Measurements from ENCODE around the gene PLS1.

The PLS1 gene

DNA sequence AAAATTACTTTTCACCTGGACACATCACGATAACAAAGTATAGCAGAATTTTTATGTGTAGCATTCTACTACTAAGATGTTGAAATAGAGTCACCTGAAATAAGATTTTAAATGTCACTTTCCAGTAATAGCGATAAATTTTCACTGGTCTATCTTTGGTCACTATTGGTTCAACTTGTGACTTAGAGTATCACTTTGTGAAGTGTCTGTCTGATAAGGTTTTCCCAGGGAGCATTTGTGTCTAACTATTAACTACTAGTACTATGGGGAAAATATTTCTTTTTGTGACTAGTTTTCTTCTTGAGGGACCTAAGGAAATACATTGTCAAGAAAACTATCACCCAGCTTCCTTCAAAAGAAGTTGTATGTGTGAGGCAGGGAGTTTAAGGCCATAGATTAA, 138.6 kb downstream of the PLS1 start:
- ATAC-seq: no peak
- TF ChIP-seq RARB (CRISPR knock-in tag; IDR thresholded peaks at IDR 0.05) (no peak), ZFP30 (CRISPR knock-in tag; IDR thresholded peaks at IDR 0.05) (no peak), ESRRG (CRISPR knock-in tag; IDR thresholded peaks at IDR 0.05) (no peak), CSRNP3 (CRISPR knock-in tag; IDR thresholded peaks at IDR 0.05) (no peak), OSR1 (CRISPR knock-in tag; IDR thresholded peaks at IDR 0.05) (no peak), ZC3H10 (CRISPR knock-in tag; IDR thresholded peaks at IDR 0.05) (no peak), TOX (CRISPR knock-in tag; IDR thresholded peaks at IDR 0.05; ENCODE audit: borderline replicate concordance) (no peak), PPARA (CRISPR knock-in tag; IDR thresholded peaks at IDR 0.05; ENCODE audit: borderline replicate concordance) (no peak), GLIS3 (CRISPR knock-in tag; IDR thresholded peaks at IDR 0.05) (no peak), ZNF8 (CRISPR knock-in tag; IDR thresholded peaks at IDR 0.05) (no peak), ZNF565 (CRISPR knock-in tag; conservative IDR thresholded peaks at IDR 0.05; ENCODE audit: low read depth) (no peak), CSDC2 (CRISPR knock-in tag; IDR thresholded peaks at IDR 0.05) (no peak), ISL1 (CRISPR knock-in tag; IDR thresholded peaks at IDR 0.05) (no peak), CREB5 (CRISPR knock-in tag; IDR thresholded peaks at IDR 0.05; ENCODE audit: low read depth) (no peak), ZNF70 (CRISPR knock-in tag; IDR thresholded peaks at IDR 0.05) (no peak), BACH2 (CRISPR knock-in tag; IDR thresholded peaks at IDR 0.05; ENCODE audit: borderline replicate concordance) (no peak), TCF4 (CRISPR knock-in tag; IDR thresholded peaks at IDR 0.05; ENCODE audit: borderline replicate concordance) (no peak)
- TF ChIP-seq, protein P1, sequence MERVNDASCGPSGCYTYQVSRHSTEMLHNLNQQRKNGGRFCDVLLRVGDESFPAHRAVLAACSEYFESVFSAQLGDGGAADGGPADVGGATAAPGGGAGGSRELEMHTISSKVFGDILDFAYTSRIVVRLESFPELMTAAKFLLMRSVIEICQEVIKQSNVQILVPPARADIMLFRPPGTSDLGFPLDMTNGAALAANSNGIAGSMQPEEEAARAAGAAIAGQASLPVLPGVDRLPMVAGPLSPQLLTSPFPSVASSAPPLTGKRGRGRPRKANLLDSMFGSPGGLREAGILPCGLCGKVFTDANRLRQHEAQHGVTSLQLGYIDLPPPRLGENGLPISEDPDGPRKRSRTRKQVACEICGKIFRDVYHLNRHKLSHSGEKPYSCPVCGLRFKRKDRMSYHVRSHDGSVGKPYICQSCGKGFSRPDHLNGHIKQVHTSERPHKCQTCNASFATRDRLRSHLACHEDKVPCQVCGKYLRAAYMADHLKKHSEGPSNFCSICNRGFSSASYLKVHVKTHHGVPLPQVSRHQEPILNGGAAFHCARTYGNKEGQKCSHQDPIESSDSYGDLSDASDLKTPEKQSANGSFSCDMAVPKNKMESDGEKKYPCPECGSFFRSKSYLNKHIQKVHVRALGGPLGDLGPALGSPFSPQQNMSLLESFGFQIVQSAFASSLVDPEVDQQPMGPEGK (CRISPR knock-in tag; IDR thresholded peaks at IDR 0.05; ENCODE audit: borderline replicate concordance): no peak
- TF ChIP-seq, protein P2, sequence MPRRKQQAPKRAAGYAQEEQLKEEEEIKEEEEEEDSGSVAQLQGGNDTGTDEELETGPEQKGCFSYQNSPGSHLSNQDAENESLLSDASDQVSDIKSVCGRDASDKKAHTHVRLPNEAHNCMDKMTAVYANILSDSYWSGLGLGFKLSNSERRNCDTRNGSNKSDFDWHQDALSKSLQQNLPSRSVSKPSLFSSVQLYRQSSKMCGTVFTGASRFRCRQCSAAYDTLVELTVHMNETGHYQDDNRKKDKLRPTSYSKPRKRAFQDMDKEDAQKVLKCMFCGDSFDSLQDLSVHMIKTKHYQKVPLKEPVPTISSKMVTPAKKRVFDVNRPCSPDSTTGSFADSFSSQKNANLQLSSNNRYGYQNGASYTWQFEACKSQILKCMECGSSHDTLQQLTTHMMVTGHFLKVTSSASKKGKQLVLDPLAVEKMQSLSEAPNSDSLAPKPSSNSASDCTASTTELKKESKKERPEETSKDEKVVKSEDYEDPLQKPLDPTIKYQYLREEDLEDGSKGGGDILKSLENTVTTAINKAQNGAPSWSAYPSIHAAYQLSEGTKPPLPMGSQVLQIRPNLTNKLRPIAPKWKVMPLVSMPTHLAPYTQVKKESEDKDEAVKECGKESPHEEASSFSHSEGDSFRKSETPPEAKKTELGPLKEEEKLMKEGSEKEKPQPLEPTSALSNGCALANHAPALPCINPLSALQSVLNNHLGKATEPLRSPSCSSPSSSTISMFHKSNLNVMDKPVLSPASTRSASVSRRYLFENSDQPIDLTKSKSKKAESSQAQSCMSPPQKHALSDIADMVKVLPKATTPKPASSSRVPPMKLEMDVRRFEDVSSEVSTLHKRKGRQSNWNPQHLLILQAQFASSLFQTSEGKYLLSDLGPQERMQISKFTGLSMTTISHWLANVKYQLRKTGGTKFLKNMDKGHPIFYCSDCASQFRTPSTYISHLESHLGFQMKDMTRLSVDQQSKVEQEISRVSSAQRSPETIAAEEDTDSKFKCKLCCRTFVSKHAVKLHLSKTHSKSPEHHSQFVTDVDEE (CRISPR knock-in tag; IDR thresholded peaks at IDR 0.05): no peak
- TF ChIP-seq, protein P3, sequence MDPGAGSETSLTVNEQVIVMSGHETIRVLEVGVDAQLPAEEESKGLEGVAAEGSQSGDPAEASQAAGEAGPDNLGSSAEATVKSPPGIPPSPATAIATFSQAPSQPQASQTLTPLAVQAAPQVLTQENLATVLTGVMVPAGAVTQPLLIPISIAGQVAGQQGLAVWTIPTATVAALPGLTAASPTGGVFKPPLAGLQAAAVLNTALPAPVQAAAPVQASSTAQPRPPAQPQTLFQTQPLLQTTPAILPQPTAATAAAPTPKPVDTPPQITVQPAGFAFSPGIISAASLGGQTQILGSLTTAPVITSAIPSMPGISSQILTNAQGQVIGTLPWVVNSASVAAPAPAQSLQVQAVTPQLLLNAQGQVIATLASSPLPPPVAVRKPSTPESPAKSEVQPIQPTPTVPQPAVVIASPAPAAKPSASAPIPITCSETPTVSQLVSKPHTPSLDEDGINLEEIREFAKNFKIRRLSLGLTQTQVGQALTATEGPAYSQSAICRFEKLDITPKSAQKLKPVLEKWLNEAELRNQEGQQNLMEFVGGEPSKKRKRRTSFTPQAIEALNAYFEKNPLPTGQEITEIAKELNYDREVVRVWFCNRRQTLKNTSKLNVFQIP (CRISPR knock-in tag; IDR thresholded peaks at IDR 0.05; ENCODE audit: borderline replicate concordance, low read depth): no peak

- TF ChIP-seq TCF4 (CRISPR knock-in tag; IDR thresholded peaks at IDR 0.05; ENCODE audit: borderline replicate concordance): peak; percentile 74
- TF ChIP-seq CSRNP3 (CRISPR knock-in tag; IDR thresholded peaks at IDR 0.05): no peak
- no peak for ATAC-seq
Observed at GRCh38 chr3:142735462-142735861, 139.3 kb downstream of the PLS1 start.

DNA sequence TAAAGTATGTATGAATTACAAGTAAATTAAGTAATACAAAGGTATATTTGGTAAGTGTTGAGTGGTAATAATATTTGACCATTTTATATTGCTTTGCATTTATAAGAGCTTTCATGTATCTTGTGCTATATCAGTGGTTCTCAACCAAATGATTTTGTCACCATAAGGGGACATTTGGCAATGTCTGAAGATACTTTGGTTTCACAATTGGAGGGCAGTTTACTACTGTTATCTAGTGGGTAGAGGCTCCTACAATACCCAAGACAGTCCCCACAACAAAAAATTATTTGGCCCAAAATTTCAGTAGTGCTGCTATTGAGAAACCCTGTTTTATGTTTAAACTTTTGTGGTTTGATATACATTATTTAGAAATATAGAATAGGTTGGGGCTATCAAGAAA, 142.2 kb downstream of the PLS1 start:
- TF ChIP-seq, protein P2 (CRISPR knock-in tag; IDR thresholded peaks at IDR 0.05): no peak
- TF ChIP-seq TOX (CRISPR knock-in tag; IDR thresholded peaks at IDR 0.05; ENCODE audit: borderline replicate concordance) (no peak), BACH2 (CRISPR knock-in tag; IDR thresholded peaks at IDR 0.05; ENCODE audit: borderline replicate concordance) (no peak), ZFP30 (CRISPR knock-in tag; IDR thresholded peaks at IDR 0.05) (no peak), CREB5 (CRISPR knock-in tag; IDR thresholded peaks at IDR 0.05; ENCODE audit: low read depth) (no peak), ZNF565 (CRISPR knock-in tag; conservative IDR thresholded peaks at IDR 0.05; ENCODE audit: low read depth) (no peak), RARB (CRISPR knock-in tag; IDR thresholded peaks at IDR 0.05) (no peak)
- TF ChIP-seq, protein P1 (CRISPR knock-in tag; IDR thresholded peaks at IDR 0.05; ENCODE audit: borderline replicate concordance): no peak
- ATAC-seq: no peak
